ENCODE results near the gene MISP.
A peak's percentile ranks its signal among the peaks of the same experiment; 100 is the strongest.
"Not testable (repeated sequence)": the region's sequence is repeated elsewhere in the genome, so short reads cannot be mapped to it uniquely, and the experiment has no call there.

Gene MISP, protein sequence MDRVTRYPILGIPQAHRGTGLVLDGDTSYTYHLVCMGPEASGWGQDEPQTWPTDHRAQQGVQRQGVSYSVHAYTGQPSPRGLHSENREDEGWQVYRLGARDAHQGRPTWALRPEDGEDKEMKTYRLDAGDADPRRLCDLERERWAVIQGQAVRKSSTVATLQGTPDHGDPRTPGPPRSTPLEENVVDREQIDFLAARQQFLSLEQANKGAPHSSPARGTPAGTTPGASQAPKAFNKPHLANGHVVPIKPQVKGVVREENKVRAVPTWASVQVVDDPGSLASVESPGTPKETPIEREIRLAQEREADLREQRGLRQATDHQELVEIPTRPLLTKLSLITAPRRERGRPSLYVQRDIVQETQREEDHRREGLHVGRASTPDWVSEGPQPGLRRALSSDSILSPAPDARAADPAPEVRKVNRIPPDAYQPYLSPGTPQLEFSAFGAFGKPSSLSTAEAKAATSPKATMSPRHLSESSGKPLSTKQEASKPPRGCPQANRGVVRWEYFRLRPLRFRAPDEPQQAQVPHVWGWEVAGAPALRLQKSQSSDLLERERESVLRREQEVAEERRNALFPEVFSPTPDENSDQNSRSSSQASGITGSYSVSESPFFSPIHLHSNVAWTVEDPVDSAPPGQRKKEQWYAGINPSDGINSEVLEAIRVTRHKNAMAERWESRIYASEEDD

DNA sequence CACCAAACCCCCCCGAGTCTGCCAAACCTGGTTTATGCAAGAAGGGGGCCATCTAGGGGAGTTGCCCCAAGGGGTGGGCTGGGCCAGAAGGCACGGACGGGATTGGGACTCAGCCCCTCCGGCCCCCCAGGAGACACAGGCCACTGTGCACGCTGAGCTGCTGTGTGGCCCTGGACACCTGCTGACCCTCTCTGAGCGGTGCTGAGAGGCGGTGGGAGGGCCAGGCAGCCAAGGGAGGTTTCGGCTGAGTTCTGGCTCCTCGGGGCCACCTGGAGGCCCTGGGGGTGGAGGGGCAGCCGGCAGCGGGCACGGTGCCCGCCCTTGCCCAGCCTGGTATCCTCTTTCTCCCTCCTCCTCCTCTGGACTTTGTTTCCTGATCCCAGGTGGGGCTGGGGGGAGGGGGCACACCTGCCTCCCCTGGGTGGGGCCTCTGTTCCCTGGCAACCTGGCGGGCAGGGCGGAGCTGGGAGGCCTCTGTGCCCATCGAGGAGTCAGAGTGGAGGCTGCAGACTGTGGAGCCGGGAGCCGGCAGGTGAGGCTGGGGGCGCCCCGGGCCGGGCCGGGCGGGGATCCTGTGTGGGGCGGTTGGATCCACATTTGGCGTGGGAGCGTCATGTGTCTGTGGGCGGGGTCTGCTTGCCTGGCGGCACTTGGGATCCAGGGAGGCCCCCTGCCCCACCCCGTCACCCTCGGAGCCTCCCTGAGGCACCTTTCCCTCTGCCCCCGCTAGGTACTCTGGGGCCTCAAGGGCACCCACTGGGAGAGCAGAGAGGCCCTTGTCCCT is at the start of gene MISP:
MISP (plus strand) TSS at position 473 of the 784 bp plus-strand sequence. CDS start 5,835 bp downstream, outside the sequence.
- DNase-seq (ENCODE audit: low read depth in 3 of 3) = no peak

GRCh38 chr19:702847-703246 is 48.1 kb upstream of the MISP start:
- DNase-seq (ENCODE audit: low read depth in 3 of 3) = not testable (repeated sequence)

DNA sequence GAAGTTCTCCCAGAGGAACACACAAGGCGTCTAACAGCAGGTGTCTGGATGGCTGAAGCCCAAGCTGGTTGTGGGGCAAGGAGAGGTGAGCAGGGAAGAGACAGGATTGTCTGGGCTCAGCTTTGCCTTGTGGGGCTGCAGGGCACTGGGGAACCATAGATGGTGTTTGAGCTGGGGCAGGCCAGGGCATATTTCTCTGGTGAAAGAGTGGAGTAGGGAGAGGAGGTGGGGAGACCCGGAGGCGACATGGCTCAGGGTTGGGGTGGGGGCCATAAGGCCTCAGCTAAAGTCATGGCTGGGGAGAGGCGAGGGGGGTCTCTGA is 47.6 kb upstream of the MISP start:
- no peak for DNase-seq (ENCODE audit: low read depth in 3 of 3)

DNA sequence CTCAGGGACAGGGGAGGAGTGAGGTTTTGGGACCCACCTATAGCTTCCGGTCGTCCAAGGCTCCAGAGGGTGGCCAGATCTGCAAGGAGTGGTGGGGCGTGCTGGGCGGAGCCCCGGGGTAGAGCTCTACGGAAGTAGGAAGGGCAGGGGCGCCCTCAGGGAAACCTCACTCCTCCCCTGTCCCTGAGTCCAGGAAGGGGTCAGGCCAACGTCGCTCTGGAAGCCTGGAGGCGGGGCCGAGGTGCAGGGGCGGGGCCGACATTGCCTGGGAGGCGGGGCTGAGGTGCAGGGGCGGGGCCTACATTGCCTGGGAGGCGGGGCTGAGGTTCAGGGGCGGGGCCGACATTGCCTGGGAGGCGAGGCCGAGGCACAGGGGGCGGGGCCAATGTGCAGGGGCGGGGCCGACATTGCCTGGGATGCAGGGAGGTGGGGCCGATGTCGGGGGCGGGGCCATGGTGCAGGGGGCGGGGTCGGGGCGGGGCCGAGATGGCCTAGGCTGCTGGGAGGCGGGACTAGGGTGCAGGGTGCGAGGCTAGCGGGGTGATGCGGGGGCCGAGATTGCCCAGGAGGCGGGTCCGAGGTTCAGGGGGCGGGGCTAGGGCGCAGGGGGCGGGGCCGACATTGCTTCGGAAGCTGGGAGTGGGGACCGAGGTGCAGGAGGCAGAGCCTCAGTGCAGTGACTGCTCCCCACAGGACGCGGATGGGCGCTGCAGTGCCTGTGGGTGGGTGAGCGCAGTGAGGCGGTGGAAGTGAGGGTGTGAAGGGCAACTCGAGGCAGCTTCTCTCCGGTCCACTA is 47.1 kb upstream of the MISP start:
- DNase-seq (ENCODE audit: low read depth in 3 of 3) = peak; percentile 19 to 33 (median 22)

GRCh38 chr19:704447-704741 is 46.5 kb upstream of the MISP start:
- DNase-seq (ENCODE audit: low read depth in 3 of 3) = no peak

GRCh38 chr19:708154-709143 is 42.5 kb upstream of the MISP start, which contains the start of gene PALM:
Gene PALM (plus strand): TSS chr19:708935. CDS start chr19:709147, 212 bp downstream.
- DNase-seq (ENCODE audit: low read depth in 3 of 3) = no peak

GRCh38 chr19:709196-709964 is 41.5 kb upstream of the MISP start:
- no peak for DNase-seq (ENCODE audit: low read depth in 3 of 3)

DNA sequence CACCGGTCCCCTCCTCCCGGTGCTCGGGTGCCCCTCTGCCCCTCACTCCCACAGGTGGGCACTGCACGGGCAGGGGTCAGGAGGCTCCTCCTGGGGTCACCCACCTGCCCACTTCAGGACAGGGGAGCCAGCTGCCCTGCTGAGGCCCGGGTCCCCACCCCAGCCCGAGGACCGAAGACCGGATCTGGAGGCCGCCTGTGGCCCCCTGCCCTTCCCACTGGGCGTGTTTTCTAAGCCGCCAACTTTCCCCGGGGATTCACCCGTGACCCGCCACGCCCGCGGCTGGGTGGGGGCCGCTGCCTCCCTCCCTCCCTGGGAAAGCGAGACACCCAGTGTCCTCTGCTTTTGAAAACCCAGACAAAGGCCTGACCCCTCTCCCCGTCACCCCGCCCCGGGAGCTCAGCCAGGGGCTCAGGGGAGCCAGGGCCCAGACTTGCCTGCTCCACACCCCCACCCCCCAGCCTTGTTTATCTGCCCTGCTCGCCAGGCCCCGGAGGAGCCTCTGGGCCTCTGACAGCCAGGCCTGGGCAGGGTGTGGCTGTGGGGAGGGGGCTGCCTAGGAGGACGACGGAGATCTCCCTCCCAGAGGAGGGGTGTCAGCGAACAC is 40.8 kb upstream of the MISP start:
- DNase-seq (ENCODE audit: low read depth in 3 of 3) = no peak

GRCh38 chr19:710767-711166 is 40.1 kb upstream of the MISP start:
- no peak for DNase-seq (ENCODE audit: low read depth in 3 of 3)

- DNase-seq (ENCODE audit: low read depth in 3 of 3) = no peak
Measured at GRCh38 chr19:711254-711653, 39.7 kb upstream of the MISP start.

DNA sequence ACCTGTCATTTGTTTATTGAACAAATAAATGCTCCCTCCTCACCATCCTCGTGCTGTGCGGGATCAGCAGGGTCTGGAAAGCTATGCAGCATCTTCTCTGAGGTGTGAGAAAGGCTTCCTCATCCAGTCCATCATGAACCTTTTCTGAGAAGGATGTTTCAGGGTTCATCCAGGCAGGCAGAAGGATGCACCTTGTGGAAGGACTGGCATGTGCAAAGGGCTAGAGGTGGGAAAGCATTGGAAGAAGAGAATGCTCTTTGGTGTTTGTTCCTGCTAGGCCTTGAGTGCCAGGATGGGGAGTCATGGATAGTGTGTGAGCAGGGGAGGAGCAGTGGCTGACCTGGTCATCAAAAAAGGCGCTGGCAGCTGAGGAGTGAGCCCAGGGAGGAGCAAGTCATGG is 35.6 kb upstream of the MISP start:
- no peak for DNase-seq (ENCODE audit: low read depth in 3 of 3)

DNA sequence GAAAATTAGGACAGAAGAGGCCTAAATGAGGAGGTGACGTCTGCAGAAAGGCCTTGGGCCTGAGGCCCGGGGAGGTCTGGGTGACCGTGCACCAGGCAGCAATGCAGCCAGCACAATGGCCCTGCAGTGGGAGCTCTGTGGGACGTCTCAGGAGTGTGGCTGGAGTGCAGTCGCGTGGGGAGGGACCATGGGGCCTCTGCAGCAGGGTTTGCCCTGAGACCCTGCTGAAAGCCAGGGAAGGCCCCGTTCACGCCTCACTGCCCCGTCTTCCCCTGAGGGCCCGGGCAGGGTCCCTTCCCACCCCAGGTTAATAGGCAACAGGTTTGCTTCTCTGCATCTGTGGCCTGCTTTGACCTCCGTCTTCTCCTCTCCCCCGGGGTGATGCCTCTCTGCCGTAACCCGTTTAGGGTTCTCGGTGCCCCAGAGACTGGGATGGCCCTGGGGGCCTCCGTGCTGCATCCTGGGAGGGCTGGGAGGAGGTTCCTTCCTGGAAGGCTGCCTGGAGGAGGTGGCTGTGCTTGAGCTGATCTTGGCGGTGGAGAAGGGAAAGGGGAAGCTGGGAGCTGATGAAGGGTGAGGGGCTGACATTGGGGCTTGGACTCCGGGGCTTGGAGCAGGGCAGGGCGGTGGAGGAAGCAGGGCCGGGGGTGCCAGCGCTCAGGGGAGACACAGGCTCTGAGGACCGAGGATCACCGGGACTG is 32.5 kb upstream of the MISP start:
- DNase-seq (ENCODE audit: low read depth in 3 of 3) = no peak

DNA sequence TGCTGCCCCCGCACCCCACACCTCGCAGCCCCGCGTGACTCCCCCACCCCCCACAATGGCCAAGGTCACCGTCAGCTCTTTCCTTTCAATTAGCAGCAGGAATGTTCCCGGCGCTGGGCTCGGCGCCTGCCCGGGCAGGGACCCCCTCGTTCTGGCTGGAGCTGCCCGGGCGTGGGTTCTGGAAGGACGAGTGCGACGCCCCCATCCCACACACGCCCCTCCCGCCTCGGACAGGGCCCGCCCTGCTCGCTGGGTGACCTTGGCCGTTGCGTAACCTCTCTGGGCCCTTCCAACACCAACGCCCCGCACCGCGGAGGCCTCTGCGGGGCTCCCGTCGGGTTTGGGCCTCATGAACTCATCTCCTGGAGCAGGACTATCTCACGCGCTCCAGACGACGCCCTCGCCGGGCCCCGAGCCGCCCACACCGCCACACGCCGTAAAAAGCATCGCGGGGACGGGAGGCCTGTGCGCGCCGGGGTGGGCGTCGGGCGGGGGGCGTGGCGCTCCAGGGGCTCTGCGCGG is 31.9 kb upstream of the MISP start:
- DNase-seq (ENCODE audit: low read depth in 3 of 3) = no peak

DNA sequence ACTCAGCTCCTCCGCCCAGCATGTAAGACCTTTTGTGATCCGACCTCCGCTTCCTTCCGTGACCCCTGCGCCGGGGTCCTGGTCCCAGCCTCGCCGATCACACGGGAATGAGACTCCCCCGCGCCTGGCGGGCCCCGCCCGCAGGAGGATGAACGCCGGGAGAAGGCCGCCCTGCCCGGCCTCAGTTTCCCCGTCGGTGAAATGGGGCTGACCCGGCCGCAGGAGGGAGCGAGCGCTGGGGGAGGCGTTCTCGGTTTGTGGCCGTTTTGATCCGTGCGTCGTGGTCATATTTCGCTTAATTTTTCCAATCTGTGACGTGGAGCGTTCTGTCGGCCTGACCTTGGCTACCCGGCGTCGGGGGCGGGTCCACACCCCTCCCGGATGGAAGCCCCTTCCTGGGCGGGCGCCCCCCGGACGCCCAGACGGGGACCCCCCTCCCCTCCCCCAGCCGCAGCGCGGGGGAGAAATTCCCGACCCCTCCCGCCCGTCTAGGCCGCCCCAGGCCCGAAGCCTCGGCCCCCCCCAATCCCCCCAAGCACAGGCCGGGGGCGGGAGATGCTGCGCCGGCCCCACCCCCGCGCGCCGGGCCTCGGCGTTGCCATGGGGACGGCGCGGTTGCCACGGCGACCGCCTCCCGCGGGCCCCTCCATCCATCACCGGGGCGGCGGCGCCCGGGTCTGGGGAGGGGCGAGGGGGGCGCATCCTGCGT is 31.1 kb upstream of the MISP start:
- no peak for DNase-seq (ENCODE audit: low read depth in 3 of 3)

- DNase-seq (ENCODE audit: low read depth in 3 of 3) = no peak
Measured at GRCh38 chr19:720345-721160, 30.4 kb upstream of the MISP start.

- DNase-seq (ENCODE audit: low read depth in 3 of 3) = no peak
Measured at GRCh38 chr19:722553-723101, 28.3 kb upstream of the MISP start.

- DNase-seq (ENCODE audit: low read depth in 3 of 3) = no peak
Measured at GRCh38 chr19:723247-723646, 27.7 kb upstream of the MISP start.

Measured in stimulated activated CD4-positive, alpha-beta T cell treated with anti-CD3 and anti-CD28 coated beads, TNF-alpha, amount 100 ng/mL, for 4 hours (primary cell).